OCI-LY1 (cell line): ENCODE results near the gene SP8.

Experiments used
- CTCF ChIP-seq: fragments of 200-600 bp; sonication (generic), shearing (Covaris generic); IDR thresholded peaks from 2 replicates; pipeline ENCODE4 v1.5.1; 2017; ENCODE audit warnings: mild to moderate bottlenecking, antibody characterized with exemption, low read length, moderate library complexity, mixed read lengths
- EZH2 ChIP-seq: fragments of 200-600 bp; sonication (generic), shearing (Covaris generic); IDR thresholded peaks from 2 replicates; pipeline ENCODE4 v1.8.0; 2017; ENCODE audit warnings: borderline replicate concordance, mixed run types, mild to moderate bottlenecking, antibody characterized with exemption, low read length, moderate library complexity, mixed read lengths

GRCh38 chr7:20797042-20797461 lies 10.4 kb upstream of the SP8 start:
- TF ChIP-seq CTCF (no peak), EZH2 (no peak)
